GM19043 (cell line): ENCODE data around the gene TCF3.
"Not testable (repeated sequence)": the region's sequence is repeated elsewhere in the genome, so short reads cannot be mapped to it uniquely, and the experiment has no call there.

Experiments
- ATAC-seq: cut with Tn5 transposase; IDR thresholded peaks from one replicate; pipeline ENCODE4 v1.9.1; 2021; ENCODE audit warnings: low read depth; ENCODE audit not compliant: unreplicated experiment

Gene TCF3

DNA sequence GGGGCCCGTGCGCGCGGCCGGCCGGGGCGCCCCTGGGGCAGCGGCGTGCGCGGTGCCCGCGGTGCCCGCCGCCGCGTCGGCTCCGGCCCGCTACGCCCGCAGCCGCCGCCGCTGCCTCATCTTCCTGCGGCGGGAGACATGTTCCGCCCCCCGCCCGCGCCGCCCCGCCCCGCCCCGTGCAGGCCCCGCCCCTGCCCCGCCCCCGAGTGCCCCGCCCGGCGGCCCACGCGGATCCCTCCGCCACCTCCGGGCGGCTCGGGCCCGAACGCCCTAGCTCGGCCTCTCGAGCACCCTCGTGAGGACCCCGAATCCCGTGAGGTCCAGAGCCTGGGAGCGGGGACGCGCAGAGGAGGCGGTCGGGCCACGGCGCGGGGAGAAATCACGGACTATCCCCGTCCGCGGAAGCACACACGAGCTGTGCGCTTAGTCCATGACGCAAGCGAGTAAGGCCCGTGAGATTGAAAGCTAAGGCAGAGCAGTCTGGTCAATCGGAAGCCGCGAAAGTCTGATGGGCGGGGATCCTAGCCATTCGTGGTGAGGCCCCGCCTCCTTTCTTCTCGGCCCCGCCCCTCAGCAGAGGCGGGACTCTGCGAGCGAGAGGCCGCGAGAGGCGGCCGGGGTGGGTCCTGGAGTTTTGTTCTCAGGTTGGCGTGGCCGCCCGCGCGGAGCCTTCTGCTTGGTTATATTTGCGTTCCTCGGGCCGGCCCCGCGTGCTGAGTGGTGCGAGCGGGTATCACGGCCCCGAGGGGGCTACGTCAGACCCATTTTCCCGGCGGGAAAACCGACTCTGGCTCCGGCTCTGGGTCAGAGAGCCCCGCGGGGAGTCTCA lies at the start of gene TCF3:
Gene TCF3 (minus strand): TSS at position 145 of the 829 bp plus-strand sequence. CDS start 2,367 bp downstream, outside the sequence.
- peak; percentile 49 for ATAC-seq

DNA sequence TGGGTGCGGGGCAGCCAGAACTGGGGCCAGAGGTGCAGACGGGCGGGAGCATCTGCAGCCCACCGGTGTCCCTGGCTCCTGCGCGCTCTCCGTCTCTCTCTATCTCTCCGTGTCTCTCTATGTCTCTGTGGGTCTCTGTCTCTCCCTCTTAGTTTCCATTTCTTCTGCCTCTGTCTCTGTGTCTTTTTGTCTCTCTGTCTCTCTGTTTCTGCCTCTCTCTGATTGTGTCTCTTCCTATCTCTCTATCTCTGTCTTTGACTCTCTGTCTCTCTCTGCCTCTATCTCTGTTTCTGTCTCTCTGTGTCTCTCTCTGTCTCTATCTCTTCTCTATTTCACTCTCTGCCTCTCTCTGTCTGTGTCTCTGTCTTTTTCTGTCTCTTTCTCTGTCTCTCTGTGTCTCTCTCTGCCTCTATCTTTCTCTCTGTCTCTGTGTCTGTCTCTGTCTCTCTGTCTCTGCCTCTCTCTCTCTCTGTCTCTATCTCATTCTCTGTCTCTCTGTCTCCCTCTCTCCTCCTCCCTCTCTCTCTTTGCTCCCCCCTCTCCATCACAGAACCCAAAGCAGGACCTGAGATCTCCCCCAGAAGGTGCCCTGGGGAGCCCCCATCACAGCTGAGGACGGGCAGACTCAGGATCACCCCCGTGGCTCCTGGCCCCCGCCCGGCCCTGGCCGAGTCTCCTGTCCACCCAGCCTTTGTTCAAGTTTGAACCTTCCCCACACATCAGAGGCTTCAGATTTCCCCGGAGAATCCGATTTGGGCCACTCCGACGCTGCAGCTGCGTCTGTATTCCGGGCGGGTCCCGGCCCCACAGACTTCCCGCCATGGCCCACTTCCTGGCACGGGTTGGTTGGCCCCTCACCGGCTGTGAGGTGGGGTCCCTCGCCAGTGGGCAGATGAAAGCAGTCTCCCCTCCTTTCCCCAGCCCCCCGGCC lies 48.6 kb upstream of the TCF3 start:
- ATAC-seq = no peak

DNA sequence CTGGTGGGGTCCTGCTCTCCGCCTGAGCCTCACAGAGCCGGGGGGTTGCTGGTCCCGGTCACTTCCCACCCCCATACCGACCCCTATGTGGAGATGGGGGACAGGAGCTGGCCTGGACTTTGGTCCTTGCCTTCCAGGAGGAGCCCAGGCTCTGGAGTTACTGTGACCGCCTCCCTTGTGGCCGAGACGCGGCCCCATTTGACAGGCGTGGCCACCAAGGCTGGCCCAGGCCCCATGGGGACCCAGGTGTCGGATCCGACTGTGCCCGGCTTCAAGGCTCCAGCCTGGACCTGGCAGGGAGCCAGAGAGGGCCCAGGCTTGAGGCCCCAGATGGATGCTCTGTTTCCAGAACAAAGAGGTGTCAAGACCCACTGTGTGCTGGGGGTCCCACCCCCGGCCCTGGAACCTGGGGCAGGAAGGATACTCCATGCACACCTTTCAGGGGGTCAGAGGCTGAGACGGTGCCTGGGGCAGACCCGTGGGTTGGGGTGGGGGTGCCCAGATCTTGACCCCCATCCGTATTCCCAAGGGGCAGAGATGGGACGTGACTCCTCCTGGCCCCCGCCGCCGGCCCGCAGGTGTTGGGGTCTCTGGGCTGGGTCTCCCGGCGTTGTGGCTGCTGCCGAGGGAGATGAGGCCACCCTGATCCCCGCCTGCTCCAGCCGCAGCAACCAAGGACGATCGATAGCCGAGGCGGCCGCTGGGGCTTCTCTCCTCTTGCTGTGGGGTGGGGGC lies 47.8 kb upstream of the TCF3 start:
- ATAC-seq = no peak

DNA sequence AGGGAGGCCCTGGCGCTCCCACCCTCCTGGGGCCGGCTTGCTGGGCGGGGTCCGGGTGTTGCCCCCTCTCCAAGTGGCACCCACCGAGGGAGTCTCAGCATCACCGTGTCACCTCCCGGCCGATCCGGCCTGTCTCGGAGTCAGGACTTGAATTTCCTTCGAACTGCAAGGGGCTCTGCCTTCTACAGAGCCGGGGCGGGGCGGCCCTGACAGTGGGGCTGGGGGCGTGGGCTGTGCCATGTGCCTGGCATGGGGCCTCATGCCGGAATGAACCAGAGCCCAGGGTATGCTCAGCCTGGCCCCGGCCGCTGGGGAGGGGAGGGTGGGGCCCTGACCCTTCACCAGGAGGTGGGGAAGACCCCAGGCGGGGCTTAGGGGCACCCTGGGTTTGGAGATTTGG lies 47.0 kb upstream of the TCF3 start:
- no peak for ATAC-seq

DNA sequence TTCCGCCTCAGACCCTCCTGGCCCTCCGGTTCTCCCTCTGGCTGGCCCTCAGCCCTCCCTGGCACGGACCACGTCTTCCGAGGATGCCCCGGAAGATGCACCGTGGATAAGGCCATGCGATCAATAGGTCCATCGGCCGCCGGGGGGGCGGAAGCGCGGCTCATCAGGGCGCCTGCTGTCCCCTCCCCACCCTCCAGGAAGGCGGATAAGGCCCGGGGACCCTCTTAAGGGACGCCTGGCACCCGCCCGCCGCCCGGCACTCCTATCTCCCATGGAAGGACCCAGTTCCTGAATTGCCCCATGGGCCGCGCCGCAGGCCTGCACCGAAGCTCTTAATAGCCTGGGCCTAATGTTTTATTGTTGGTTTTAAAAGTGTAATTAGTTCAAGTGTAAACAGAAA lies 46.2 kb upstream of the TCF3 start:
- no peak for ATAC-seq

DNA sequence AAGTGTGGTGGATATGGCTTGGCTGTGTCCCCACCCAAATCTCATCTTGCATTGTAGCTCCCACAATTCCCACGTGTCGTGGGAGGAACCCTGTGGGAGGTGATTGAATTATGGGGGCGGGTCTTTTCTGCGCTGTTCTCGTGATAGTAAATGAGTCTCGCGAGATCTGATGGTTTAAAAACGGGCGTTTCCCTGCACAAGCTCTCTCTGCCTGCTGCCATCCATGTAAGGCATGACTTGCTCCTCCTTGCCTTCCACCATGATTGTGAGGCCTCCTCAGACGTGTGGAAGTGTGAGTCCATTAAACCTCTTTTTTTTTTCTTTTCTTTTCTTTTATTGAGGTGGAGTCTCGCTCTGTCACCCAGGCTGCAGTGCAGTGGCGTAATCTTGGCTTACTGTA lies 43.1 kb upstream of the TCF3 start:
- ATAC-seq = not testable (repeated sequence)

DNA sequence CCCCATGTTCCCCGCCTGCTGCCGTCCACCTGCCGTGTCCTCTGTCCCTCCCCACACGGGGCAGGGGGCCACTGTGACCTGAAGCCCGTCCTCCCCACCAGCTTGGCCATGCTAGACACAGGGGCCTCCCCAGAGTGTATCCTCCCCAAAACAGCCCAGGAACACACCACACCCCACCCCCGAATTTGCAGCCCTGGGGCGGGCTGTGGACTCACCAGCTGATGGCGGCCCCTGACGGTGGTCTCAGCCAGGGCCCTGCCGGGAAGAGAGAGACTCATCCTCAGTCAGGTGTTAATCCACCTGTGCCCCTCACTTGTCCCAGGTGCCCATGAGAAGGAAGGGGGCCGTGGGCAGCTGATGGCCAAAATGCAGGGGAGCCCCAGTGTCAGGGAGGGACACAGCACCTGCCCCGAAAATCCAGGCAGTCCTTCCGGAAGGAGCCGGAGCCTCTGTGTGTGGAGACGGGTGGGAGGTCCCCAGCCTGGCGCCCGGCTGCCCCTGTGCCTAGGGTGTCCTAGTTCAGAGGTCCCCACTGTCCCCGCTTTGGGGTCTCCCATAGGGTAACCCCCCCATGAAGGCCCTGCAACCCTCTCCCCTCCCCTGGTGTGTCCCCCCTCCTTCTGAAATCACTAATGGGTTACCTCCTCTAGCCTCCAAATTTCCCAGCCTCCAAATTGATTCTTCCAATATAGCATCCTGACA lies 39.3 kb upstream of the TCF3 start:
- ATAC-seq = no peak

DNA sequence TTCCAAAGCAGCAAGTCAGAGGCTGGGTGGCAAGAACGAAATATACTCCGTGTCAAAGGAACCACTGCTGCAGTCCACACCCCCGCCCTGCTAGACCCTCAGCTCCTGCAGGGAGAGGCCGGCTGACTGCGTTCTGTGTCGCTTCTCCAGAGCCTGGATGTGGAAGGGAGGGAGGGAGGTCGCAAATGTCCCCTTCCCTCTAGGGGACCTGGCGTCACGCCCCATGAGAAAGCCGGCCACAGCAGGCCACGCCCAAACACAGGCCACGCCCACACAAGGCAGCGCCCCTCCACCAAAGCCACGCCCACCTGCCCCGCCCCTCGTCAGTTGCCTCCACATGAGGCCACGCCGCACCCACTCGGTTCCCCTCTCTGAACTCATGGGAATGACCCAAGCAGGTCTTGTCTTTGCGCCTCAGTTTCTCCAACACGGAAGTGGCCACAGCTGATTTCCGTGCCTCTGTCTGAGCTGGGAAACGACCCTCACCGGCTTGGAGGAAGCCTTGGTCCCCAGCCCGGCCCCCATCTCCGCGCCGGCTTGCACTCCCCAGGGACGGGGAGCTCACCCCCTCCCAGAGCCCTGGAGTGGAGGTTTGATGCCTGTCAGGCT lies 38.4 kb upstream of the TCF3 start:
- no peak for ATAC-seq

DNA sequence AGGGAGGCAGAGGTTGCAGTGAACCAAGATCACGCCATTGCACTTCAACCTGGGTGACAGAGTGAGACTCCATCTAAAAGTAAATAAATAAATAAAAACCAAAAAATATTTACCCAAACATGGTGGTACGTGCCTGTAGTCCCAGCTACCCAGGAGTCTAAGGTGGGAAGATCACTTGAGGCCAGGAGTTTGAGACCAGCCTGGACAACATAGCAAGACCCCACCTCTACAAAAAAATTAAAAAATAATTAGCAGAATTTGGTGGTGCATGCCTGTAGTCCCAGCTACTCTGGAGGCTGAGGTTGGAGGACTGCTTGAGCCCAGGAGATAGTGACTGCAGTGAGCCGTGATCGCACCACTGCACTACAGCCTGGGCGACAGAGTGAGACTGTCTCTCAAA lies 33.4 kb upstream of the TCF3 start:
- ATAC-seq = not testable (repeated sequence)

DNA sequence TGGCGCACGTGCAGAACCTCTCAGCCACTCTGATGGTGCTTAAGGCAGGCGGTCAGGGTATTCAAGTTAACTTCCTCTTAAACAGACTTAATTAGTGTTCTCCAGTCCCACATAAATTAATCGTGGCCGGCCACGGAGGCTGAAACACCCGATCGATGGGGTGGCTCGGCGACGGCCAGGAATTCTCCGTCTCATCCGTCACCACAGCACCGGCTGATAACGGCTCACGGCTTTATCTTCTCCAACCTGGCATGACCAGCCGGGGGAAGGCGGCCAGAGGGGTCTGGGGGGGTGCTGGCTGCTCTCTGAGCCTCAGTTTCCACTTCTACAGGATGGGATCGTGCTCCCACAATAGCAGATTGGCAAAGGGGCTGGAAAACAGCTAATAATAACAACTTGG lies 32.6 kb upstream of the TCF3 start:
- ATAC-seq = no peak

DNA sequence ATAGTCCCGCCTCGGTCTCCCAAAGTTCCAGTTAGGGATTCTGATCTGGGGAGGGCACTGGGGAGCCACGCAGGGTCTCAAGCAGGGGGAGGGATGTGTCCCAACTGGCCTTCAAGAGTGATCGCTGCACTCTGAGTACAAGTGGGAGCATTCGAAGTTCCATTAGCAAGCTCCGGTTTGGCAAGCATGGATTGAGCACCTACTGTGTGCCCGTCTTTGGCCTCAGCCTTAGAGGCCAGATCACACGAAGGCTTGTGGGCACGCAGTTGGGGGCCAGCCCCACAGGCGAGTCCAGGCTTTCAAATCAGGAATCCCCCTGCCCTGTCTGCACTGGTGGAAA lies 32.1 kb upstream of the TCF3 start:
- no peak for ATAC-seq

DNA sequence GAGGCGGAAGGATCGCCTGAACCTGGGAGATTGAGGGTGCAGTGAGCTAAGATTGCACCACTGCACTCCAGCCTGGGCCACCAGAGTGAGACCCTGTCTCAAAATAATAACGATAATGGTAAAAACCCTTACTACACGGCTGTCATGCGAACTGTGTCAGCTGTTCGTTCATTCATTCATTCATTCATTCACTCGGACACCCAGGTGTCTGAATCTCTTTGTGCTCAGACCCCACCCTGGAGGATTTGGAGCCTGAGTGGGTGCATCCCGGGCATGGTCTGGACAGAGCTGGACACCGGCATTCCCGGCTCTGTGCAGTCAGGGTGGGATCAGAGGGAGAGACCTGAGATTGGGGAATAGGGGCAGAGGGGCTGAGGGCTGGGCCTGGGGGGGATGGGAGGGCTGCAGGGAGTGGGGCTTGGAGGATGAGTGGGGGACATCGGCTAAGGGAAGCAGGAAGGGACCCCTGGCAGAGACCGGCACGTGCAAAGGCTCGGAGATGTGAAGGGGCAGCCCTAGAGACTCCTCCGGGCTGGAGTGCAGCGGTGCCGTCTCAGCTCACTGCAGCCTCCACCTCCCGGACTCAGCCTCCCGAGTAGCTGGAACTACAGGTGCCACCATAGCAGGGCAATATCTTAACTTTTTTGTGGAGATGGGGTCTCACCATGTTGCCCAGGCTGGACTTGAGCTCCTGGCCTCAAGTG lies 31.6 kb upstream of the TCF3 start:
- ATAC-seq = no peak

DNA sequence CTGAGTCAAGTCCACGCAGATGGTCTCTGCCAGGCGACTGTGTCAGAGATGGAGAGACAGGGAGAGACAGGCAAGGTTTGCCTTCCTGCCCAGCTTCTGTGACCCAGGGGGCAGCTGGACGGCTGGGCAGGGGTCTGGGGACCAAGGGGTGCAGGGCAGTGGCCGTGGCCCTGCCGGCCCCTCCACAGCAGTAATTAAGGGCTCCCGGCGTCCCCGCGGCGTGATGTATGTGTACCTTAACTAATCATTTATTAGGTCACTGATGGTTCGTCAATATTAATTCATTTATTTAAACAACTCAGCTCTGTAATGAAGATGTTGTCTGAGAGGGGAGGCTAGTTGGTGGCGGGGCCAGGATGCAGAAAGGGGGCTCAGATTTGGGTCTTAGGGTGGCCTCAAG lies 28.6 kb upstream of the TCF3 start:
- no peak for ATAC-seq

DNA sequence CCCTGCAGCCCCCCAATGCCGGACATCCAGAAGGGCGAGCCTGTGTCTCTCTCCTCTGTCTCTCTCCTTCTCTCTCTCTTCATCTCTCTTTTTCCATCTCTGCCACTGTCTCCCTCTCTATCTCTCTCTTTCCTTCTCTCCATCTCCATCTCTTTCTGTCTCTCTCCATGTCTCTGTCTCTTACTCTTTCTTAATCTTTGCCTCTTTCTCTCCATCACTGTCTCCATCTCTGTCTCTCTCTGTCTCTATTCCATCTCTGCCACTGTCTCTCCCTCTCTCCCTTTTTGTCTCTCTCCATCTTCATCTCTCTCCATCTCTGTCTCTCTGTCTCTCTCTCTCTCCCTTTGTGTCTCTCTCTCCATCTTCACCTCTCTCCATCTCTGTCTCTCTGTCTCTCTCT lies 25.7 kb upstream of the TCF3 start:
- no peak for ATAC-seq

DNA sequence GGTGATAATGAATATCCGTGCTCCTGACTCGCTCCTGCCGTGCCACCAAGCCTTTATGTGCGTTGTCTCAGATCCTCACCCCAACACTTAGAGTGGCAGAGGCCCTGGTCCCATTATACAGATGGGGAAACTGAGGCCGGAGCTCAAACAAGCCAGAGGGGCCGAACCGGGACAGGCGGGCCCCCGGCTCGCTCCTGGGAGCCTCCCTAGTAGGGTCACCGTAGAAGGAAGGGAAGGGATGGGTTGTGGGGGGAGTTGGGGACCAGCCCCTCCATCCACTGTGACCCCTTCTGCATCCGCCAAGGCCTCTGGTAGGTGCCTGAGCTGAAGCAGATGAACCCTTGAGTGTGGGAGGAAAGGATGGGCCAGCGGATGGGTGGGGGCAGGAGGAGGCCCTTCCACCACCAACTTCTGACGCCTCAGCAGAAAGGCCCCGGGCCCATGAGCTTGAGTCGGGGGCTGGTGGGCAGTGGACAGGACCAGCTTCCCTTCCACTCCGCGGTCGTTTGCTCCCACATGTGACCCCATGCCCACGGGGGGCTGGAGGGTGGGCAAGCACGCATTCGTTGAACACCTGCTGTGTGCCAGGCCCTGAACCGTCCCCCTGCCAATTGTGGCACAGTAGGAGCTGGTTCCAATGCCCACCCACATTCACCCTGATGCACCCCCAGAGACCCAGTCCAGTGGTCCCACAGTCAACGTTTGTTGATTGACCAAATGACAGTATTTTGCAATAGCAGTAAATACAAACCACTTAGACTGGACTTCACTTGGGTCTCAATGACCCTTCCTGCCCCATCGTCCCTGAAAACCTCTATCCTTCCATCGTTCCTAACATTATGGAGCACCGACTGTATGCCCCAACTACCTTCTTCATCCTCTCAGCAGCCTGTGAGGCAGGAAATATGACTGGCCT lies 24.2 kb upstream of the TCF3 start:
- ATAC-seq = no peak

DNA sequence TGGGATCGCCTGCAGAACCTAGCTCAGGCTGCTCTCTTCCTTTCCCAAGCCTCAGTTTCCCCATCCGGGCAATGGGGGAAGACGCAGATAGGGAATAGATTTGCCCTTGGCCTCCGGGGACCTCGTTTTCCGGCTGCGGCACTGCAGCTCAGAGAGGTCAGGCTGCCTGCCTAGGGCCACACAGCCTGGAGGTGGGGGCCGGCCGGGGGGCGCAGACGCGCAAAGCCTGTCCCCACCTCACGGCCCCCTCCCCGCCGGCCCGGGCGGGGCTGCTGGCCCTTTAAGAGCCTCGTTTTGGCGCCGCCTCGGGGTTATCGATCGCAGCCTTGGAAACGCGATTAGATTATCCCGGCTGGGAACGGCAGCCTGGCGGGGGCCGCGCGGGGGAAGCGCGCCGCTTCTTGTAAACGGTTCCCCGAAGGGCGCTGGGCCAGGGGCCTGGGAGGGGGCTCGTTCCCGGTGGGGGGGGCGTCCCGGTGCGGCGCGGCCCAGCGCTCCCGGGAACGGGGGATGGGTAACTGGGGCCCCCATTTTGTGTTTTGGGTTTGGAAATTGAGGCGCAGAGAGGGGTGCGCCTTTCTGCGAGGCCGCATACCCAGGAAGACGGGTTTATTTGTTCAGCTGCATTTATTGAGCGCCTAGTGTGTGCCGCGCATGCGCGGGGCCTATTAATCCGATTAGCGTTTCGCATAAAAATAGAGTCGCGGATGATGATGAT lies 23.4 kb upstream of the TCF3 start:
- ATAC-seq = no peak

DNA sequence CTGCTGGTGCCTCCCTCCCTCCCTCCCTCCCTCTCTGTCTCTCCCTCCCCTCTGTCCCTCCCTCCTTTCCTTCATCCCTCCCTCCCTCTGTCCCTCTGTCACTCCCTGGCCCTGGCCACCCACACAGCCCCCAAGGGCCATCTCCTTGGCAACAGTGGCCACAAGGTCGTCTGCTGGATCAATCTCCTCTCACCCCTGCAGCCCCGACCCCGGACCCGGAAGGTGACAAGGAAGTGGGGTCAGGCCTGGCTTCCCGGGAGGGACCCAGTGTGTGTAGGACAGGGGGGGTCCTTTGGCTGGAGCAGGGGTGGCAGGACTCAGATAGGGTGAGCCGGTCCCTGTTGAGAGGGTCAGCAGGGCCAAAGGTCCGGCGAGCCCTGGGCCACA lies 21.9 kb upstream of the TCF3 start:
- no peak for ATAC-seq
